Chondrocyte (in vitro differentiated cells): ENCODE data around the gene FCN3. TPM values are rescaled to one million over a fixed set of nuclear protein-coding genes. Genes with fewer than 3 reads are reported as not detected.

ENCODE experiments used
- DNase-seq: peaks from one replicate; pipeline ENCODE4 v3.0.0; 2021; ENCODE audit warnings: mixed read lengths, low spot score
- H3K27ac Mint-ChIP-seq: one replicate; pipeline ENCODE4 v1.8.0; 2021; ENCODE audit warnings: mild to moderate bottlenecking, moderate library complexity, mixed read lengths; ENCODE audit not compliant: unreplicated experiment
- H3K27me3 Mint-ChIP-seq: 2 replicates; pipeline ENCODE4 v1.8.0; 2021; ENCODE audit warnings: low read depth, mixed read lengths
- H3K36me3 Mint-ChIP-seq: 2 replicates; pipeline ENCODE4 v1.8.0; 2021; ENCODE audit warnings: low read depth, mixed read lengths
- H3K4me1 Mint-ChIP-seq: 2 replicates; pipeline ENCODE4 v1.8.0; 2021; ENCODE audit warnings: low read depth, mild to moderate bottlenecking, mixed read lengths
- H3K4me3 Mint-ChIP-seq: one replicate; pipeline ENCODE4 v1.8.0; 2021; ENCODE audit warnings: mild to moderate bottlenecking, moderate library complexity, mixed read lengths; ENCODE audit not compliant: unreplicated experiment
- H3K9me3 Mint-ChIP-seq: 2 replicates; pipeline ENCODE4 v1.8.0; 2021; ENCODE audit warnings: low read depth, mixed read lengths
- long read RNA-seq: library from polyadenylated mRNA; stranded (forward); transcript quantifications from one replicate; pipeline ENCODE4 v2.0.0, GENCODE V29; 2021
- total RNA-seq: library from RNA; stranded (reverse); gene quantifications from 3 replicates; pipeline ENCODE4 v1.2.1, GENCODE V29; 2021
- TF ChIP-seq, protein P1 (sequence below): fragments of 200-600 bp; sonication (generic); IDR thresholded peaks from 2 replicates; pipeline ENCODE4 v1.5.0; 2021; ENCODE audit warnings: antibody characterized with exemption, mild to moderate bottlenecking, moderate library complexity

FCN3 gene
- not detected in 3 replicates for total RNA-seq
- long read RNA-seq: 0 reads

DNA sequence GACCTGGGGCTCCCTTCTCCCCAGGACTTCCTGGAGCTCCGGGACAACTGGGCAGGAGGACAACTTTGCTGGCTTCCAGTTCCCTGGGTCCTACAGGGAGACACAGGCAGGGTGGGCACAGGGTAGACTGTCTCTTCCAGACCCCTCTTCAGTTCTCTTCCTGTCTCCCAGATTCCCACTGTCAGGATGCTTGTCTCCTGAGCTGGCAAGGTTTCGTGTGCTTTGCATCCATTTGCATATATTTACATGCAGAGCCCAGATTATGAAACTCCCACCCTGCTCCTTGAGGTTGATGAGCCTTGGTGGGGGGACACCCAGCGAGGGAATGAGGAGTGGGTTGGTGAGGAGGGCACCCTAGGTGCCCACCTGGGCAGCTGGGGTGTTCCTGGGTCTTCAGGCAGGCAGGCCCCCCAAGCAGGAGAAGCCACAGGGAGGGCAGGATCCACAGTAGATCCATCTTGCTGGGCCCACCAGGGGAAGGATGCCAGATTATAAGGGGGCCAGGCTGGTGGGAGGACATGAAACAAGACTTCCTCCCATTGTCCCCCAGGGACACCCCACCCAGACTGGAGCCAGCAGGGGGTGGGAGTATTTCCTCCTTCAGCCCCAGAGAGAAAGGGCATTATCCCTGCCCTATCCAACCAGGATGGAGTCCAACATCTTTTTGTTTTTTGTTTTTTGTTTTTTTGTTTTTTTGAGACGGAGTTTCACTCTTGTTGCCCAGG is at the start of gene FCN3:
FCN3 (minus strand) TSS at position 463 of the 725 bp plus-strand sequence; CDS start at position 457, 6 bp downstream.
- DNase-seq: no peak
- no peaks in the 10 kb centered on the region for H3K27me3 Mint-ChIP-seq
- no peaks in the 10 kb centered on the region for H3K36me3 Mint-ChIP-seq
- H3K4me3 Mint-ChIP-seq: no peak within 1 kb of the TSS
- TF ChIP-seq, protein P1, sequence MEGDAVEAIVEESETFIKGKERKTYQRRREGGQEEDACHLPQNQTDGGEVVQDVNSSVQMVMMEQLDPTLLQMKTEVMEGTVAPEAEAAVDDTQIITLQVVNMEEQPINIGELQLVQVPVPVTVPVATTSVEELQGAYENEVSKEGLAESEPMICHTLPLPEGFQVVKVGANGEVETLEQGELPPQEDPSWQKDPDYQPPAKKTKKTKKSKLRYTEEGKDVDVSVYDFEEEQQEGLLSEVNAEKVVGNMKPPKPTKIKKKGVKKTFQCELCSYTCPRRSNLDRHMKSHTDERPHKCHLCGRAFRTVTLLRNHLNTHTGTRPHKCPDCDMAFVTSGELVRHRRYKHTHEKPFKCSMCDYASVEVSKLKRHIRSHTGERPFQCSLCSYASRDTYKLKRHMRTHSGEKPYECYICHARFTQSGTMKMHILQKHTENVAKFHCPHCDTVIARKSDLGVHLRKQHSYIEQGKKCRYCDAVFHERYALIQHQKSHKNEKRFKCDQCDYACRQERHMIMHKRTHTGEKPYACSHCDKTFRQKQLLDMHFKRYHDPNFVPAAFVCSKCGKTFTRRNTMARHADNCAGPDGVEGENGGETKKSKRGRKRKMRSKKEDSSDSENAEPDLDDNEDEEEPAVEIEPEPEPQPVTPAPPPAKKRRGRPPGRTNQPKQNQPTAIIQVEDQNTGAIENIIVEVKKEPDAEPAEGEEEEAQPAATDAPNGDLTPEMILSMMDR: no peak
- no peaks in the 10 kb centered on the region for H3K4me1 Mint-ChIP-seq
- H3K27ac Mint-ChIP-seq: no peak within 1 kb of the TSS
- H3K9me3 Mint-ChIP-seq: no peaks in the 10 kb centered on the region

DNA sequence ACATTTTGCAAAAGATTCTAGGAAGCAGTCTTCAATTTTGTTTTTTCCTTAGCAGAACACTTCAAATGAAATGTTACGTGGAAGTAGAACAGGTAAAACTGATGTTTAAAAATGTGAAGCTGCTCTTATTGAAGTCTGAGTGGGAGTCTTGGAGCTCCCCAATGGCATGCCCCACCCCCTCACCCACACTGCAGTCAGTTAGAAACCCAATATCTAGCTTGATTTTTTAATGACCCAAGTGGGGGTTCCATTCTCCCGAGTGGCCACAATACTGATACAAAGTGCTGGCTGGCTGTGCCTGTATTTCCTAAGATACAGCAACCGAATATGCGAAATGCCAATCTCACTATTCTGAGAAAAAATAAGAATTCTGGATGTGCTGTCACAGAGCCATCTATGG is 49.1 kb upstream of the FCN3 start:
- Mint-ChIP-seq H3K27me3 (no peaks in the 10 kb centered on the region), H3K36me3 (peaks cover 3% of the 10 kb centered on the region), H3K4me1 (peaks cover 67% of the 10 kb centered on the region), H3K27ac (no peak overlapping the region), H3K4me3 (no peak overlapping the region), H3K9me3 (no peaks in the 10 kb centered on the region)
- no peak for DNase-seq
- TF ChIP-seq, protein P1: no peak

DNA sequence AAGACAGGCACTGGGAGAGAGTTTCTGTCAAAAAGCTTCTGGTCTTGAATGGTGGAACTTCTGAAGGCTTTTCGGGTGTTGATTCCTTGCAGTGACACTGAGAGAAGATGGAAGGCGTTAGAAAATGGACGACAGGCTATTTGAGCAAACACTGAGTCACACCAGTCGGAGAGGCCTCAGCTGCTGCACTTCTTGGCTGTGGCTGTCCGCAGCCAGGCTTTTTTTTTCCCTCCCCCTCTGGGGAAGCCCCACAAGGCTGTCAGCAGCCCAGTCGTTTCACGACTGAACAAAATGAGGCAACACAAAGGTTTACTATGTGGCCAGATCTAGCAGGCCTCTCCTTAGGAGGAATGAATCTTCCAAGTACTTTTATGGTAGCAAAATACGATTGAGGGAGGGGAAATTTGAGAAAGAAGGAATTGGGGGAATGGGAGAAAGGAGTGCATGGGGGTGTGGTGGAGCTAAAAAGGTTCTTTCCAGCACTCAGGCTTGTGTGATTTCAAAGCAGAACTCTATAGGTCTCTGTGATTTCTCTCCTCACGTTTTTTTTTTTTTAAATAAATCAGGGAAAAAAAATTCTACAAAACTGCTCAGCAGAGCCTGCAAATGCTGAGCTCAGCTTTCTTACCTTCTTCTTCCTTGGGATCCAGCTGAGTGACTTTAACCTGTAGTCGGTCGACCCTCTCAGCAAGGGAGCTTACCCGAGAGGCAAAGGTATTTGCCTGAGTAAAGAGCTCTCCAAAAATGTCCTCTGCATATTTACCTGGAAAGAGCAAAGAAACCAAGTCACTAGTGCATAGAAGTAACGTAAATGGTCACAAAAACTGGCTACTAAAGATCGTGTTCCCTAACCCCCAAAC is 43.9 kb upstream of the FCN3 start:
- Mint-ChIP-seq H3K36me3 (peaks cover 21% of the 10 kb centered on the region), H3K9me3 (no peaks in the 10 kb centered on the region), H3K4me3 (peak overlapping the region; percentile 9), H3K27me3 (no peaks in the 10 kb centered on the region), H3K27ac (peak overlapping the region; percentile 98), H3K4me1 (peaks cover 49% of the 10 kb centered on the region)
- TF ChIP-seq, protein P1: no peak
- DNase-seq: no peak

DNA sequence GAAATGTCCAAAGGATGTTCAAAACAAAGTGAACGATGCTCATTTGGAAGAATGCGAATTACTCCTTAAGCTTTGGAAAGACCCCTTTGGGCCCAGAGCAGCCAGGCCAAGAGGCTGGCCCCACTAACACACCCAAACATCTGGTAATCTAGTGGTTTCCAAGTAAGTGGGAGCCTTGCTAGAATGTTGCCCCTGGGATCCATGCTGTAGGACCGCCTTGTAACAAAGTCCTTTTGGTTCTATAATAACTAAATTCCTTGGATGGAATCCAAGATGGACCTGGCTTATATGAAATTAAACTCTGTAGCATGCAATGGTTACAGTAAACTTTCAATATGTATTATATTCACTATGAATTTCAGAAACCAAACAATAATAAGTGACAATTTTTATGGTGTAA is 43.1 kb upstream of the FCN3 start:
- no peaks in the 10 kb centered on the region for H3K27me3 Mint-ChIP-seq
- H3K27ac Mint-ChIP-seq: peak overlapping the region; percentile 98
- H3K36me3 Mint-ChIP-seq: peaks cover 28% of the 10 kb centered on the region
- H3K4me1 Mint-ChIP-seq: peaks cover 48% of the 10 kb centered on the region
- TF ChIP-seq, protein P1: no peak
- H3K9me3 Mint-ChIP-seq: no peaks in the 10 kb centered on the region
- H3K4me3 Mint-ChIP-seq: no peak overlapping the region
- DNase-seq: no peak

DNA sequence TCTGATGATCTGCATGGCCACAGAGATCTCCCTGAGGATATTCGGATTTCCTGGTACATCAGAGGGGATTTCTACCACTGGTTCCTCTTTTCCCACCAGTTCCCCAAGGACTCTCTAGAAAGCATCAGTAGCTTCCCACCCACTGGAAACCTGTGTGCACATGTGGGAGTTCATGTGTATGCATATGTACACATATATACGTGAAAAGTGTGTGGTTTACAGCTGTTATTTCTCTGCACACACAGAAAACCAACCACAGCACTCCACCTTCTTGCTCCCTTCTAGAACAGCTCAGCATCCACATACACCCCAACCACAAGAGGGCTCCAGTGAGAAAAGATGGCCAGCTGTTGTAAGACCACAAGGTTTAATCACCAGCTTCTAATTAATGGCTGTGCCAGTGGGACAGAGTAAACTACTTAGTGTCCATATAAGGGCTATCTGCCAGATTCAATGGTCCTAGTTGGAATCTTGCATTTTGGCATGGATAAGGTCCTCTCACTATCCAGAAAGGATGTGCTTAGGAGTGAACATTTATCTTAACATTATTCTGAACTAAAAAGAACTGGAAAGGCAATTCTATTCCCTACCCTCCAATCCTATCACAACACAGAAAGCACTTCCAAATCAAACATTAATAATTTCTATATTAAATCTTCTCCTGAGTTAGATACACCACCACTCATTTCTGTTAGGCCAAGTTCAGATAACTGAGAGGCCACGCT is 41.9 kb upstream of the FCN3 start:
- Mint-ChIP-seq H3K36me3 (peaks cover 33% of the 10 kb centered on the region), H3K4me3 (no peak overlapping the region), H3K4me1 (peaks cover 43% of the 10 kb centered on the region), H3K27ac (peak overlapping the region; percentile 98), H3K27me3 (no peaks in the 10 kb centered on the region), H3K9me3 (no peaks in the 10 kb centered on the region)
- TF ChIP-seq, protein P1: peak; percentile 81
- no peak for DNase-seq
